Measurements from ENCODE around the gene LCE3D. TPM values are rescaled to one million over a fixed set of nuclear protein-coding genes. Genes with fewer than 3 reads are reported as not detected.
"Not testable (repeated sequence)": the region's sequence is repeated elsewhere in the genome, so short reads cannot be mapped to it uniquely, and the experiment has no call there.

Gene LCE3D
- total RNA-seq, 4 donors from 2014 or later: not detected

GRCh38 chr1:152613511-152613910 is 33.2 kb upstream of the LCE3D start, which contains the start of gene LCE3B:
TSS of gene LCE3B (plus strand) at chr1:152613811. CDS start at chr1:152613811, 0 bp downstream.
- TF ChIP-seq POLR2A (IDR thresholded peaks at IDR 0.05) (no peak), CTCF (IDR thresholded peaks at IDR 0.05) (no peak)
- Histone ChIP-seq H3K4me3 (no peak within 1 kb of the TSS), H3K27me3 (no peaks in the 10 kb centered on the region), H3K4me1 (no peaks in the 10 kb centered on the region), H3K27ac (no peak within 1 kb of the TSS), H3K9me3 (peaks cover 0 to 5% (median 0%) of the 10 kb centered on the region in 4 donors), H3K36me3 (no peaks in the 10 kb centered on the region)
- DNase-seq: no peak

- no peak for TF ChIP-seq CTCF (IDR thresholded peaks at IDR 0.05)
- no peak for TF ChIP-seq POLR2A (IDR thresholded peaks at IDR 0.05)
- no peaks in the 10 kb centered on the region for H3K4me1 ChIP-seq
- H3K36me3 ChIP-seq: no peaks in the 10 kb centered on the region
- no peaks in the 10 kb centered on the region for H3K9me3 ChIP-seq
- H3K27me3 ChIP-seq: no peaks in the 10 kb centered on the region
- DNase-seq: no peak
- no peak within 1 kb of the TSS for H3K27ac ChIP-seq
- no peak within 1 kb of the TSS for H3K4me3 ChIP-seq
These were observed 19.6 kb upstream of the LCE3D start, which contains the start of gene LCE3C for GRCh38 chr1:152599934-152600333. TSS of gene LCE3C (plus strand) at chr1:152600234. CDS start at chr1:152600732, 498 bp downstream.

GRCh38 chr1:152596986-152597385 is 16.7 kb upstream of the LCE3D start:
- Histone ChIP-seq H3K36me3 (no peaks in the 10 kb centered on the region), H3K4me3 (no peak overlapping the region), H3K9me3 (no peaks in the 10 kb centered on the region), H3K27me3 (no peaks in the 10 kb centered on the region), H3K4me1 (no peaks in the 10 kb centered on the region), H3K27ac (no peak overlapping the region)
- TF ChIP-seq POLR2A (IDR thresholded peaks at IDR 0.05) (no peak), CTCF (IDR thresholded peaks at IDR 0.05) (no peak)
- no peak for DNase-seq

GRCh38 chr1:152585586-152585985 is 5.3 kb upstream of the LCE3D start:
- Histone ChIP-seq H3K27me3 (no peaks in the 10 kb centered on the region), H3K4me1 (no peaks in the 10 kb centered on the region), H3K36me3 (no peaks in the 10 kb centered on the region), H3K9me3 (no peaks in the 10 kb centered on the region), H3K4me3 (no peak overlapping the region), H3K27ac (no peak overlapping the region)
- no peak for TF ChIP-seq CTCF (IDR thresholded peaks at IDR 0.05)
- TF ChIP-seq POLR2A (IDR thresholded peaks at IDR 0.05): no peak
- DNase-seq: no peak

- Histone ChIP-seq H3K36me3 (no peaks in the 10 kb centered on the region), H3K27me3 (no peaks in the 10 kb centered on the region), H3K4me3 (no peak overlapping the region), H3K27ac (no peak overlapping the region), H3K9me3 (no peaks in the 10 kb centered on the region), H3K4me1 (no peaks in the 10 kb centered on the region)
- DNase-seq: no peak
- TF ChIP-seq POLR2A (IDR thresholded peaks at IDR 0.05): no peak
- TF ChIP-seq CTCF (IDR thresholded peaks at IDR 0.05): no peak
These were observed 2.3 kb upstream of the LCE3D start for GRCh38 chr1:152582647-152583046.

- H3K9me3 ChIP-seq, H3K36me3 ChIP-seq, H3K27ac ChIP-seq, DNase-seq, H3K4me3 ChIP-seq, H3K27me3 ChIP-seq, H3K4me1 ChIP-seq: not testable (repeated sequence)
These were observed 790 bp downstream of the LCE3D start for GRCh38 chr1:152579526-152579925.
